ENCODE measurements around the gene CYFIP1. TPM values are rescaled to one million over a fixed set of nuclear protein-coding genes. Genes with fewer than 3 reads are reported as not detected.

CYFIP1 gene
- total and polyA plus RNA-seq, 2 of the 13 experiments (the other 11 are each of a cell fraction or from before 2014, with no cell fraction given): 38.1 to 58.3 TPM

DNA sequence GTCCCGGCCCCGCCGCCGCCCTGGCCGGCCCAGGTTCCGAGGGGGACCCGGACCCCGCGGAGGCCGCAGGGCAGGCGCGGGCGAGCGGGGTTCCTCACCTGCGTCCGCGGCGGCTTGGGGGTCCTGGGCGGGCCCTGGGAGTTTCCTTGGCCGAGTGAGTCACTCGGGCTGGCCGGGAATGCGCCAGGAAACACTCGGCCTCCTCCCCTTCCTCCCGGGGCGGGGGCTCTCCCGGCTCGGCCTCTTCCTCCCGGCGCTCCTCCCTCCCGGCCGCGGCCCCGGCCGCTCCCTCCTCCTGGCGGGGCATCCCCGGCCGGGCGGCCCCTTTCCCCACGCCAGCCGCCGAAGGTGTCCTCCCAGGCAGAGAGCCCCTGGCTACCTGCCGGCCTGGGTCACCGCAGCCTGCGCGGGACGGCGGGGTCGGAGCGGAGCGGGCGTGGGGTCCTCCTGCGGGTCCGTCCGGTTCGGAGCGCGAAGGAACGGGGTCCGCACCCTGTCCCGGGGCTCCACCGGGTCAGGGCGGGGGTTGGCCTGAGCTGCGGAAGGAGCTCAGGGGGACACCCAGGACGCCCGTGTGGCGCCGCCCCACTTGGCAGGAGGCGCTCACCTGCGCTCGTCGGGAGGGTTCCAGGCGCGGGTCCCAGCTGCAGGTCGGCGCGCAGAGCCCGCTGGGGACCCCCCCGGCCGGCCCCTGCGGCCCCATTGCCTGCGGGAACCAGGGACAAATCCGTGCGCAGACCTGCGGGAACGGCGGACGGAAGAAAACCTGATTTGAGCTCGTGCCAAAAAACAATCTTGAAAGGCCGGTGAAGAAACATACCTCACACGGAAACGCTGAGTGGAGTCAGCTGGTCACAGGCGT is at the start of gene CYFIP1 (continued):
- TF ChIP-seq TOPORS (CRISPR knock-in tag; IDR thresholded peaks at IDR 0.05): no peak
- TF ChIP-seq ZBTB34 (CRISPR knock-in tag; IDR thresholded peaks at IDR 0.05): no peak
- peak; percentile 28; the same call in 1 of the 2 replicates for TF ChIP-seq MYC (CRISPR knock-in tag; IDR thresholded peaks at IDR 0.05; ENCODE audit: borderline replicate concordance)
- TF ChIP-seq ZNF275 (CRISPR knock-in tag; IDR thresholded peaks at IDR 0.05; ENCODE audit: borderline replicate concordance): no peak; the same call in 1 of the 2 replicates
- no peak; the same call in 1 of the 2 replicates for TF ChIP-seq MAF1 (CRISPR knock-in tag; IDR thresholded peaks at IDR 0.05; ENCODE audit: borderline replicate concordance)
- no peak for TF ChIP-seq ZNF335 (CRISPR knock-in tag; IDR thresholded peaks at IDR 0.05)
- peak; percentile 23; the same call in 1 of the 2 replicates for TF ChIP-seq ZNF563 (CRISPR knock-in tag; IDR thresholded peaks at IDR 0.05)
- no peak for TF ChIP-seq TEAD2 (CRISPR knock-in tag; IDR thresholded peaks at IDR 0.05)
- TF ChIP-seq GABPB1 (CRISPR knock-in tag; IDR thresholded peaks at IDR 0.05): peak; percentile 85
- TF ChIP-seq ZSCAN20 (CRISPR knock-in tag; IDR thresholded peaks at IDR 0.05; ENCODE audit: borderline replicate concordance): 0 out of 2 replicates have a peak, but pooled peaks have one; percentile 40
- TF ChIP-seq ARID5B (CRISPR knock-in tag; IDR thresholded peaks at IDR 0.05): peak; percentile 45; the same call in 1 of the 2 replicates
- no peak for TF ChIP-seq HOXA5 (CRISPR knock-in tag; IDR thresholded peaks at IDR 0.05)
- TF ChIP-seq, protein P1, sequence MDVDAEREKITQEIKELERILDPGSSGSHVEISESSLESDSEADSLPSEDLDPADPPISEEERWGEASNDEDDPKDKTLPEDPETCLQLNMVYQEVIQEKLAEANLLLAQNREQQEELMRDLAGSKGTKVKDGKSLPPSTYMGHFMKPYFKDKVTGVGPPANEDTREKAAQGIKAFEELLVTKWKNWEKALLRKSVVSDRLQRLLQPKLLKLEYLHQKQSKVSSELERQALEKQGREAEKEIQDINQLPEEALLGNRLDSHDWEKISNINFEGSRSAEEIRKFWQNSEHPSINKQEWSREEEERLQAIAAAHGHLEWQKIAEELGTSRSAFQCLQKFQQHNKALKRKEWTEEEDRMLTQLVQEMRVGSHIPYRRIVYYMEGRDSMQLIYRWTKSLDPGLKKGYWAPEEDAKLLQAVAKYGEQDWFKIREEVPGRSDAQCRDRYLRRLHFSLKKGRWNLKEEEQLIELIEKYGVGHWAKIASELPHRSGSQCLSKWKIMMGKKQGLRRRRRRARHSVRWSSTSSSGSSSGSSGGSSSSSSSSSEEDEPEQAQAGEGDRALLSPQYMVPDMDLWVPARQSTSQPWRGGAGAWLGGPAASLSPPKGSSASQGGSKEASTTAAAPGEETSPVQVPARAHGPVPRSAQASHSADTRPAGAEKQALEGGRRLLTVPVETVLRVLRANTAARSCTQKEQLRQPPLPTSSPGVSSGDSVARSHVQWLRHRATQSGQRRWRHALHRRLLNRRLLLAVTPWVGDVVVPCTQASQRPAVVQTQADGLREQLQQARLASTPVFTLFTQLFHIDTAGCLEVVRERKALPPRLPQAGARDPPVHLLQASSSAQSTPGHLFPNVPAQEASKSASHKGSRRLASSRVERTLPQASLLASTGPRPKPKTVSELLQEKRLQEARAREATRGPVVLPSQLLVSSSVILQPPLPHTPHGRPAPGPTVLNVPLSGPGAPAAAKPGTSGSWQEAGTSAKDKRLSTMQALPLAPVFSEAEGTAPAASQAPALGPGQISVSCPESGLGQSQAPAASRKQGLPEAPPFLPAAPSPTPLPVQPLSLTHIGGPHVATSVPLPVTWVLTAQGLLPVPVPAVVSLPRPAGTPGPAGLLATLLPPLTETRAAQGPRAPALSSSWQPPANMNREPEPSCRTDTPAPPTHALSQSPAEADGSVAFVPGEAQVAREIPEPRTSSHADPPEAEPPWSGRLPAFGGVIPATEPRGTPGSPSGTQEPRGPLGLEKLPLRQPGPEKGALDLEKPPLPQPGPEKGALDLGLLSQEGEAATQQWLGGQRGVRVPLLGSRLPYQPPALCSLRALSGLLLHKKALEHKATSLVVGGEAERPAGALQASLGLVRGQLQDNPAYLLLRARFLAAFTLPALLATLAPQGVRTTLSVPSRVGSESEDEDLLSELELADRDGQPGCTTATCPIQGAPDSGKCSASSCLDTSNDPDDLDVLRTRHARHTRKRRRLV (CRISPR knock-in tag; IDR thresholded peaks at IDR 0.05): no peak
- no peak for TF ChIP-seq ONECUT2 (CRISPR knock-in tag; IDR thresholded peaks at IDR 0.05)
- TF ChIP-seq NBN (conservative IDR thresholded peaks at IDR 0.05): no peak
- TF ChIP-seq GTF3A (CRISPR knock-in tag; conservative IDR thresholded peaks at IDR 0.05): no peak
